ENCODE results near the gene KPTN.

DNA sequence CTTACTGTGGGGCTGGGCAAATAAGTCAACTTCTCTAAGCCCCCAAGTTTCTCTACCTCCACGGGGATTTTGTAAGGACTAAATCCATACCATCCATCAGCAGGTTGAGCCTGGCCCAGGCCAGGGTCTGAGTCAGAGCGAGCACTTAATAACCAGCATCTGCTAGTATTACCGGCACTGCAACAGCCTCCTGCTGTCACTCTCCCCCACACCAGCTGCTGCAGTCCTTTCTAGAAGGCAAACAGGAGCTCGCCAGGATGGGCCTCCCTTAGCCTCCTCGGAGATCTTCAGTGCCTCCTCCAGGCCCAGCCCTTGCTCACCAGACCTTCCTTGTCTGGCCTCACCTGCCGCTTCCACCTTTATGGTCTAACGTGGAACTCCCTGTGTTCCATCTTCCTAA, 27.7 kb upstream of the KPTN start:
- TF ChIP-seq TAF1 (conservative IDR thresholded peaks at IDR 0.05) (no peak), GABPA (IDR thresholded peaks at IDR 0.05 in 1 of 2, conservative IDR thresholded peaks at IDR 0.05 in 1 of 2) (no peak), RAD21 (IDR thresholded peaks at IDR 0.05) (no peak), EGR1 (IDR thresholded peaks at IDR 0.05; ENCODE audit: low read depth in 2 of 2) (no peak), JUND (IDR thresholded peaks at IDR 0.05) (no peak)
- TF ChIP-seq, protein P1, sequence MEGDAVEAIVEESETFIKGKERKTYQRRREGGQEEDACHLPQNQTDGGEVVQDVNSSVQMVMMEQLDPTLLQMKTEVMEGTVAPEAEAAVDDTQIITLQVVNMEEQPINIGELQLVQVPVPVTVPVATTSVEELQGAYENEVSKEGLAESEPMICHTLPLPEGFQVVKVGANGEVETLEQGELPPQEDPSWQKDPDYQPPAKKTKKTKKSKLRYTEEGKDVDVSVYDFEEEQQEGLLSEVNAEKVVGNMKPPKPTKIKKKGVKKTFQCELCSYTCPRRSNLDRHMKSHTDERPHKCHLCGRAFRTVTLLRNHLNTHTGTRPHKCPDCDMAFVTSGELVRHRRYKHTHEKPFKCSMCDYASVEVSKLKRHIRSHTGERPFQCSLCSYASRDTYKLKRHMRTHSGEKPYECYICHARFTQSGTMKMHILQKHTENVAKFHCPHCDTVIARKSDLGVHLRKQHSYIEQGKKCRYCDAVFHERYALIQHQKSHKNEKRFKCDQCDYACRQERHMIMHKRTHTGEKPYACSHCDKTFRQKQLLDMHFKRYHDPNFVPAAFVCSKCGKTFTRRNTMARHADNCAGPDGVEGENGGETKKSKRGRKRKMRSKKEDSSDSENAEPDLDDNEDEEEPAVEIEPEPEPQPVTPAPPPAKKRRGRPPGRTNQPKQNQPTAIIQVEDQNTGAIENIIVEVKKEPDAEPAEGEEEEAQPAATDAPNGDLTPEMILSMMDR (IDR thresholded peaks at IDR 0.05; ENCODE audit: low read depth, low read length, missing input control), result no peak
- TF ChIP-seq, protein P2, sequence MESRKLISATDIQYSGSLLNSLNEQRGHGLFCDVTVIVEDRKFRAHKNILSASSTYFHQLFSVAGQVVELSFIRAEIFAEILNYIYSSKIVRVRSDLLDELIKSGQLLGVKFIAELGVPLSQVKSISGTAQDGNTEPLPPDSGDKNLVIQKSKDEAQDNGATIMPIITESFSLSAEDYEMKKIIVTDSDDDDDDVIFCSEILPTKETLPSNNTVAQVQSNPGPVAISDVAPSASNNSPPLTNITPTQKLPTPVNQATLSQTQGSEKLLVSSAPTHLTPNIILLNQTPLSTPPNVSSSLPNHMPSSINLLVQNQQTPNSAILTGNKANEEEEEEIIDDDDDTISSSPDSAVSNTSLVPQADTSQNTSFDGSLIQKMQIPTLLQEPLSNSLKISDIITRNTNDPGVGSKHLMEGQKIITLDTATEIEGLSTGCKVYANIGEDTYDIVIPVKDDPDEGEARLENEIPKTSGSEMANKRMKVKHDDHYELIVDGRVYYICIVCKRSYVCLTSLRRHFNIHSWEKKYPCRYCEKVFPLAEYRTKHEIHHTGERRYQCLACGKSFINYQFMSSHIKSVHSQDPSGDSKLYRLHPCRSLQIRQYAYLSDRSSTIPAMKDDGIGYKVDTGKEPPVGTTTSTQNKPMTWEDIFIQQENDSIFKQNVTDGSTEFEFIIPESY (IDR thresholded peaks at IDR 0.05), result no peak
- TF ChIP-seq, protein P3, sequence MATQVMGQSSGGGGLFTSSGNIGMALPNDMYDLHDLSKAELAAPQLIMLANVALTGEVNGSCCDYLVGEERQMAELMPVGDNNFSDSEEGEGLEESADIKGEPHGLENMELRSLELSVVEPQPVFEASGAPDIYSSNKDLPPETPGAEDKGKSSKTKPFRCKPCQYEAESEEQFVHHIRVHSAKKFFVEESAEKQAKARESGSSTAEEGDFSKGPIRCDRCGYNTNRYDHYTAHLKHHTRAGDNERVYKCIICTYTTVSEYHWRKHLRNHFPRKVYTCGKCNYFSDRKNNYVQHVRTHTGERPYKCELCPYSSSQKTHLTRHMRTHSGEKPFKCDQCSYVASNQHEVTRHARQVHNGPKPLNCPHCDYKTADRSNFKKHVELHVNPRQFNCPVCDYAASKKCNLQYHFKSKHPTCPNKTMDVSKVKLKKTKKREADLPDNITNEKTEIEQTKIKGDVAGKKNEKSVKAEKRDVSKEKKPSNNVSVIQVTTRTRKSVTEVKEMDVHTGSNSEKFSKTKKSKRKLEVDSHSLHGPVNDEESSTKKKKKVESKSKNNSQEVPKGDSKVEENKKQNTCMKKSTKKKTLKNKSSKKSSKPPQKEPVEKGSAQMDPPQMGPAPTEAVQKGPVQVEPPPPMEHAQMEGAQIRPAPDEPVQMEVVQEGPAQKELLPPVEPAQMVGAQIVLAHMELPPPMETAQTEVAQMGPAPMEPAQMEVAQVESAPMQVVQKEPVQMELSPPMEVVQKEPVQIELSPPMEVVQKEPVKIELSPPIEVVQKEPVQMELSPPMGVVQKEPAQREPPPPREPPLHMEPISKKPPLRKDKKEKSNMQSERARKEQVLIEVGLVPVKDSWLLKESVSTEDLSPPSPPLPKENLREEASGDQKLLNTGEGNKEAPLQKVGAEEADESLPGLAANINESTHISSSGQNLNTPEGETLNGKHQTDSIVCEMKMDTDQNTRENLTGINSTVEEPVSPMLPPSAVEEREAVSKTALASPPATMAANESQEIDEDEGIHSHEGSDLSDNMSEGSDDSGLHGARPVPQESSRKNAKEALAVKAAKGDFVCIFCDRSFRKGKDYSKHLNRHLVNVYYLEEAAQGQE (IDR thresholded peaks at IDR 0.05), result no peak
- TF ChIP-seq, protein P4, sequence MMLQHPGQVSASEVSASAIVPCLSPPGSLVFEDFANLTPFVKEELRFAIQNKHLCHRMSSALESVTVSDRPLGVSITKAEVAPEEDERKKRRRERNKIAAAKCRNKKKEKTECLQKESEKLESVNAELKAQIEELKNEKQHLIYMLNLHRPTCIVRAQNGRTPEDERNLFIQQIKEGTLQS (IDR thresholded peaks at IDR 0.05), result no peak
- TF ChIP-seq, protein P5, sequence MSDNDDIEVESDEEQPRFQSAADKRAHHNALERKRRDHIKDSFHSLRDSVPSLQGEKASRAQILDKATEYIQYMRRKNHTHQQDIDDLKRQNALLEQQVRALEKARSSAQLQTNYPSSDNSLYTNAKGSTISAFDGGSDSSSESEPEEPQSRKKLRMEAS (IDR thresholded peaks at IDR 0.05), result no peak

All from liver (tissue), 3 donors.